Loucy (cell line): ENCODE results near the gene CROCC2.

Source experiments
- EZH2phosphoT487 ChIP-seq: fragments of 200-600 bp; IDR thresholded peaks from 2 replicates; pipeline ENCODE4 v1.6.1; 2018; ENCODE audit warnings: antibody characterized with exemption, mild to moderate bottlenecking, moderate library complexity, borderline replicate concordance
- TF ChIP-seq, protein P1 (sequence below): fragments of 200-600 bp; sonication (generic); conservative IDR thresholded peaks from 2 replicates; pipeline ENCODE4 v1.5.1; 2014; ENCODE audit warnings: mild to moderate bottlenecking, antibody characterized with exemption, low read length

- TF ChIP-seq, protein P1, sequence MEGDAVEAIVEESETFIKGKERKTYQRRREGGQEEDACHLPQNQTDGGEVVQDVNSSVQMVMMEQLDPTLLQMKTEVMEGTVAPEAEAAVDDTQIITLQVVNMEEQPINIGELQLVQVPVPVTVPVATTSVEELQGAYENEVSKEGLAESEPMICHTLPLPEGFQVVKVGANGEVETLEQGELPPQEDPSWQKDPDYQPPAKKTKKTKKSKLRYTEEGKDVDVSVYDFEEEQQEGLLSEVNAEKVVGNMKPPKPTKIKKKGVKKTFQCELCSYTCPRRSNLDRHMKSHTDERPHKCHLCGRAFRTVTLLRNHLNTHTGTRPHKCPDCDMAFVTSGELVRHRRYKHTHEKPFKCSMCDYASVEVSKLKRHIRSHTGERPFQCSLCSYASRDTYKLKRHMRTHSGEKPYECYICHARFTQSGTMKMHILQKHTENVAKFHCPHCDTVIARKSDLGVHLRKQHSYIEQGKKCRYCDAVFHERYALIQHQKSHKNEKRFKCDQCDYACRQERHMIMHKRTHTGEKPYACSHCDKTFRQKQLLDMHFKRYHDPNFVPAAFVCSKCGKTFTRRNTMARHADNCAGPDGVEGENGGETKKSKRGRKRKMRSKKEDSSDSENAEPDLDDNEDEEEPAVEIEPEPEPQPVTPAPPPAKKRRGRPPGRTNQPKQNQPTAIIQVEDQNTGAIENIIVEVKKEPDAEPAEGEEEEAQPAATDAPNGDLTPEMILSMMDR, result no peak
- no peak for TF ChIP-seq EZH2phosphoT487
These were observed 64.7 kb downstream of the CROCC2 start for GRCh38 chr2:240970816-240971215.
